SKM-1 treated with dmso at 0.1 percent for 144 hours (cell line): ENCODE results near the gene AK1.
A peak's percentile ranks its signal among the peaks of the same experiment; 100 is the strongest.

Experiments
- DNase-seq: peaks from one replicate; lab custom pipeline; 2025; ENCODE audit not compliant: unreplicated experiment; lab: John Stamatoyannopoulos, UW

Gene AK1

DNA sequence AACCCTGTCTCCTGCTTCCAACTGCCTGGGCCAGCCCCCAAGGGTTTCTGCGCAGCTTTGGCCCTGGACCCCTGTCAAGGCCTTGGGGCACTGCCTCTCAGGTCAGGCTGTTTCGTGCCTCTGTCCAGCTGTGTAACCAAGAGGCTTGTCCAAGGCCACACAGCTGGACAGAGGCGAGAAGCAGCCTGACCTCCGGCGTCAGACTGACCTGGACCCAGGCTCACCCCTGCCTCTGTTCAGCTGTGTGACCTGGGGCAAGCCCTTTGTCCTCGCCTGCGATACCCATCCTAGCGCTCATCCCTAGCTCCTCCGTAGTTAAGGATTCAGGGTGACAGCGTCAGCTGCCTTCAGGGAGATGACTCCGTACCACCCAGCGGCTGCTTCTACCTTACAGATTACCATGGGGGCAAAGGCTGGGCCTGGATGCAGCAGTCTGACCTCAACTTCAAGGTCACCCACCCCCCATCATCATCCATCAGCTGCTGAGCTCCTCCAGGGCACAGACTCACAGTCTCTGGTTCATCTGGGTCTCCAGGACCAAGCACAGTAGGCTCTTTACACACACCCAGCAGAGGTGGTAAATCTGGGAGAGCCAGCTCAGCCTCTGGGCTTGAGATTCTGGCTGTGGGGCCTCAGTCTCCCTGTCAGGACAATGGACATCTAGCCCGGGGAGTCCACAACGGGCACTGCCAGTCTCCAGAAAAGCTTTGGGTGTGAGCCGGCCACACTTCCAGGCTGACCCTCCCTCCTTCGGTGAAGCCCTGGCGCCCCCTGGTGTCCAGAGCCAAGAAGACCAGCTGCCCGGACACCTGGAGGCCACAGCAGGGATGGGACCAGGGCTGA is 7.9 kb downstream of the AK1 start:
- DNase-seq = peak; percentile 67

DNA sequence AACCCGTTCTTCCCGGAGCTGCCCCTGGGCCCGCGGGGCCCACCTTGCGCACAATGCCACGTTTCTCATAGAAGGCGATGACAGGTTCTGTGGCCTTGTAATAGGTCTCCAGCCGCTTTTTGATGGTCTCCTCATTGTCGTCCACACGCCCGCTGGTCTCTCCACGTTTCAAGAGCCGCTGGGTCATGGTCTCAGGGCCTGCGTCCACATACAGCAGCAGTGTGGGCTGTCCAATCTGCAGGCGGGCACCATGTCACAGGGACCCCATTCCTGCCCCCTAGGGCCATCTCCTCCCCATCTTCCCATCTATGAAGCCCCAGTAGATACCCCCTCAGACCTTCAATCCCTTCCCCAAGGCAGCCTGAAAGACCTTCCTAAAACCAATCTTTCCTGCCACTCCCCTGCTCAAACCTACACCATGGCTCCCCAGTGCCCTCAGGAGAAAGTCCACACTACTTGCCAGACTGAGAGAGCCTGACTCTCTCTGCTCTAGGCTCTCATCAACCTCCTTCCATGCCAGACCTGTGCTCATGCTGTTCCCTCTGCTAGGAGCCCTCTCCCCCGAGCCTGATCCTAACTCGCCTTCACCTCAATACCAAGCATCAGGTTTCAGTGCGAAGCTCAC is 9.1 kb downstream of the AK1 start:
- no peak for DNase-seq

DNA sequence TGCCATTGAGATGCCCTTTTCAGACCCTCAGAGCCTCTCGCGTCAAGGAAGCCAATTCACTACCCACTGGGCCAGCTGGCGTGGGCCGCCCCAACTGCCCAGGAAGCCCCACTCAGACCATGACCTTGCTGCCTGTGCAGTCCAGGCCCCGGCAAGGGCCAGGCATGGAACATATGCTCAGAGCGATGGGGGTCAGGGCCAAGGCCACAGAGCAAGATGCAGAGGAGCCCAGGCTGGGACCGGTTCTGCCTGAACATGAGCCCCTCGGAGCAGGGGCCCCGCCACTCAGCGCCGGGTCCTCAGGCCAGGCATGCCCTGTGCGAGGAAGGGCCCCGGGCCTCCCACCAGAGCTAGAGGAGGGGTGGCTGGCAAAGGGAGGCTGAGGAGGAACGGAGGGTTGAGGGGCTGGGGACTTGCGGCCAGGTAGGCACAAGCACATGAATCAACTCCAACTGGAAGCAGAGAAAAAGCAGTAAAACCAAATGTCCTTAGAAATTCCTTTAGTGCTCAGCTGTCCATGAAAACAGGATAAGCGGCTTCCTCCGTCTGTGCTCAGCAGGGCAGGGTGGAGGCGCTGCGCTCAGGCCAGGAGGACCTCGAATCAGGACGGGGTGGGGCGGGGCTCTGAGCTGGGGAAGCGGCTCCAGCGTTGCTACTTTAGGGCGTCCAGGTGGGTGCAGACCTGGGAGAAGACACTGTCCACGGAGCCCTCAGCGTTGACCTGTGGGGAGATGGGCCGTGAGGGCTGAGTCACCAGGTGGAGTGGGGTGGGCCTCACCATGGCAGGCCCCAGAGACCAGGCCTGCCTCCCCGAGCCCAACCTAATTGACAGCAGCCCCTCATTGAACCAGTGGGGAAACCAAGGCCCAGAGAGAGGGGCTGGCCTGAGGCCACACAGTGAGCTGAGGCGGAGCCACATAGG is 9.9 kb downstream of the AK1 start:
- DNase-seq = no peak

DNA sequence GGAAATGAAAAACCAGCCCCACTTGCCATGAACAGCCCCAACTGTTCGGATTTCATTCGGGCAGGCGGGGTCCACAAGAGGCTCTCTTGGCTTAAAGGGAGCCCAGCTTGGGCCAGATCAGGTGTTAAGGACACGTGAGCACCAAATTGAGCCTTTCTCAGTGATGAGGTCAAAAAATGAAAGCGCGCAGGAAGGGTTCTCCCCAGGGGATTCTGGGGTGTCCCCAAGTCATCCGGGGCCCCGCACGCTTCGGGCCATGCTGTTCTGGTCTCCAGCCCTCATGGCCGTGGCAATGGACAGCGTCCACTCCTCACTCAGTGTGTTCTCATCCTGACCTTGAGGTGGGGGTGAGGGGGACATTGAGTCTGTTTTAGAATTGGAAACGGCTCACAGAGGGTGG is 10.9 kb downstream of the AK1 start:
- DNase-seq = no peak

DNA sequence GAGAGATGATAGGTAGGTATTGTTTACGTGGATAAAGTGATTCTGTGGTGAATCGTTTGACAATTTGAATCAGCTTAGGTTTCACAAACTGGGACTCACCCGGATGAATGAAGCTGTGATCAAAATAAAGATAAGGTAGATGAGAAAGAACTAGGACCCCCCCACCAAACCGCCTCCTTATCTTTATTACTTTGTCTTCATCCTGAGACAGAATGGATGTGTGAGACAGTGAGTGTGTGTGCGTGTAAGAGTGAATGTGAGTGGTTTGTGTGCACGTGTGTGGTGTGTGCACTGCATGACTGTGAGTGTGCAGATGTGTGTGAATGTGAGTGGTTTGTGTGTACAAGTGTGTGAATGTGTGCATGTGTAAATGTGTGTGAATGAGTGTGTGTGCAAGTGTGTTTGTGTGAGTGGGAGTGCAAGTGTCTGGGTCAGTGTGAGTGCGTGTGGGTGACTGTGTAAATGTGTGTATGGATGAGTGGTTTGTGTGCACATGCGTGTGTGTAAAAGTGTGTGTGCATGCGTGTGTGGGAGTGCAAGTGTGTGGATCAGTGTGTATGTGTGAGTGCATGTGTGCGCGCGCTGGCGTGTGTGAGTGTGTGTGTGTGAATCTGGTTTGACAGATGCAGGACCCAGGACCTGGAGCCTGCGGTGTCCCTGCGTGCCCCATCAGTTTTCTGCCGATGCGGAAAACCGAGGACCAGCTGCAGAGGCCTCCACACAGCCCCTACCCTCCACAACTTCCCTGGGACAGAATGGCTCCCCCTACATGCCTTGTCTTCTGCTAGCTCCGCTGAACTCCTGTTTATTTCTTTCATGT is 11.6 kb downstream of the AK1 start:
- DNase-seq = no peak

DNA sequence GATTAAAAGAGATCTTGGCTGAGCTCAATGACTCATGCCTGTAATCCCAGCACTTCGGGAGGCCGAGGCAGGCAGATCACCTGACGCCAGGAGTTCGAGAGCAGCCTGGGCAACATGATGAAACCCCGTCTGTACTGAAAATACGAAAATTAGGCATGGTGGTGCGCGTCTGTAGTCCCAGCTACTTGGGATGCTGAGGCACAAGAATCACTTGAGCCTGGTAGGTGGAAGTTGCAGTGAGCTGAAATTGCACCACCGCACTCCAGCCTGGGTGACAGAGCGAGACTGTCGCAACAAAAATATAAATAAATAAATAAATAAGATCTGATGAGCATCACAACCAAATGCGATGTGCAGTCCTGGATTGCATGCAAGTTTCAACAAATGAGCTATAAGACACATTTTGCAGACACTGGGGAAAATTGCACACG is 14.3 kb downstream of the AK1 start:
- no peak for DNase-seq

DNA sequence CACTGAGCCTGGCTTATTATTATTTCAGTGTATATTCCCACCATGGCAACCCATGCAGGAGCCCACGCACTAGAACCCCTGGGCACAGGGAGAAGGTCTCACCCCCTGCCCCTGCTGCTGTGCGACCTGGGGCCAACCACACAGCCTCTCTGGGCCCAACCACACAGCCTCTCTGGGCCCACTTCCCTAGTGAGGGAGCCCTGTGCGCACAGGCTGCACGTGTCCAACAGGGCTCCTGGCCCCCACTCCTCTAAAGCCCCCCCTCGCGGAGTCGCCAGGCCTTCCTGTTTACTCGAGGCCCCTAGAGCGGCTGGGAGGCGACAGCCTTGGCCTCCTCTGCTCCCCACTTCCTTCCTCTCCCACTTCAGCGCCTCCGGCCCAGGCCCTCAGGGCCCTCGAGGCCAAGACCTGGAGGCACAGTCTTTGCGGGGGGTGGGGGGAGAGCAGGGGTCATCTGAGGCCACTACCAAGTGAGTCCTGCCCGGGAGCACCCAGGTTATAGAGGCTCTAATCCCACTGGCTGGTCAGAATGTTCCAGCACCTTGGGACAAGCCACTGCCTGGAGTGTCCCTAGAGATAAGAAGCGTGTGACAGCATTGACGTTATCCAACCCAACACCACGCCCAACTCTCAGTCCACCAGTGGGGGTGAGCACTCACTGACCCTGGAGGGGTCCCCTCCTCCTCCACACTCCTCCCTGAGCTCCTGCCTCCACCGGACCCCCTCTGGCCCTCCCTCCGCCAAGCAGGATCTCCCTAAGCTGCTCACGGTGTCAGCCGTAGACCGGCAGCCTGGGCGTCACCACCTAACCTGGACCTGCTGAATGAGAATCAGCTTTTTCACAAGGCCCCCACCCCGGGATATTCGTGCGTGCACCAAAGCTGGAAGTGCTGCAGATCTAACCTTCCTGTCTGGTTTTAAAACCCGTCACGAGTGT is 15.1 kb downstream of the AK1 start:
- peak; percentile 95 for DNase-seq

DNA sequence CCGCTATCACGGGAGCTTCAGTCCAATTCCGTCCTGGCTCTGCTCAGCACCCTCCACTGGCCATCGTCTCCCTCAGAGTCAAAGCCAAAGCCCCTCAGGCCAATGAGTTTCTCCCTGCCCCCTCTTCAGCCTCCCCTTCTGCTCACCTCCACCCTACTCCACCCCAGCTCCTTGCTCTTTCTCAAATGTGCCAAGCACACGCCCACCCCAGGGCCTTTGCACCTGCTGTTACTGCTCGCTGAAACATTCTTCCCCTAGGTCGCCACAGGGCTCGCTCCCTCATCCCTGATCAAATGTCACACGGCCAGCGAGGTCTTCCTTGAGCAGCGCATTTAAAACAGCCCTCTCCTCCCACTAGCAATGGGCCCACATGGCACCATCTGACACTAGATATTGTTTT is 16.7 kb downstream of the AK1 start:
- DNase-seq = no peak

DNA sequence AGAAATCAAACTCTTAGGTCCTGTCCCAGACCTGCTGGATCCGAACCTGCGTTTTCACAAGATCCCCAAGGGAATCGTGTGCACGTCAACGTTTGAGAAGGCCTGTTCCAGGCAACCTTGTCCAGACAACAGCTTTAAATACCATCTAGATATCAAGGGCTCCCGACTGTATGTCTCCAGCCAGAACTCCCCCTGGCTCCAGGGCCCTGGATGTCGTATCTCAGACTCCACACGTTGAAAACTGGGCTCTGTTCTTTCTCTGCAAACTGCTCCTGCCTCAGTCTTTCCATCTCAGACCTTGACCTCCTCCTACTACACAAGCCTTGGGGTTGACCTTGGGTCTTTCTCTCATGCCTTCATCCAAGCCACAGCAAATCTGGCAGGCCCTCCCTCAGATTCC is 17.2 kb downstream of the AK1 start:
- DNase-seq = no peak

DNA sequence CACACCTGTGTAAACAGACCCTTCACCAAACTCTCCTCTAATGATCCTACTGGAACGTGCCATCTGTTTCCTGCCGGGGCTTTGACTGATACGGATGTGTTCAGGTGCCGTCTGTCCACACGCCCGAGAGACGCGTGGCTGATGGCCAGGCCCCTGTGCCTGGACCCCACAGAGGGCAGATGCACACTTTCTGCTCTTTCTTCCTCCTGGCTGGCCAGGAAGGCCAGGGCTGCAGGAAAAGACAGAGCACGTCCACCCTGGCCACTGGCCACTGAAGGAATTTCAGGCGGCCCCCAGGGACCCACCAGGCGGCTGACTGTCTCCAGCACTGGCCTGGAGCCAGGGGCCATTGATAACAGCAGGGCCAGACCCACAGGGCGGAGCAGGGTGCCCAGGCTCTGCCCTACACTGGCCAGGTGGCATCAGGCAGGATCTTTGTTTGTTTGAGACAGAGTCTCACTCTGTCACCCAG is 19.4 kb downstream of the AK1 start:
- DNase-seq = no peak

DNA sequence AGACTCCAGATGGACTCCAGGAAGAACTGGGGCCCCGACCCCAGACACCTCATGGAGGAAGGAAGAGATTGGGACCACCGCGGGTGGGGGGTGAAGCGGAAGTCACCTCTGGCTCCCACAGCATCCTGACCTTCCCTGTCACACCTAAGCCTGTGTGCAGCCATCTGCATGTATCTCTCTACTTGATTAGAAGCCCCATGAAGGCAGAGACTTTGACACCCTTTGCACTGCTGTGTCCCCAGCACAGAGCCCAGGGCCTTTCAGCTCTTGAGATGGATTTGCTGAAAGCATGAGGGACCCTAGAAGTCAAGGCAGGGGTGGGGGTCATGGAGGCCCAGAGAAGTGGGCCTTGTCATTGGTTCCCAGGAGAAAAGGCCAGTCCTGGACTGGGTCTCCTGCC is 20.2 kb downstream of the AK1 start:
- DNase-seq = no peak

DNA sequence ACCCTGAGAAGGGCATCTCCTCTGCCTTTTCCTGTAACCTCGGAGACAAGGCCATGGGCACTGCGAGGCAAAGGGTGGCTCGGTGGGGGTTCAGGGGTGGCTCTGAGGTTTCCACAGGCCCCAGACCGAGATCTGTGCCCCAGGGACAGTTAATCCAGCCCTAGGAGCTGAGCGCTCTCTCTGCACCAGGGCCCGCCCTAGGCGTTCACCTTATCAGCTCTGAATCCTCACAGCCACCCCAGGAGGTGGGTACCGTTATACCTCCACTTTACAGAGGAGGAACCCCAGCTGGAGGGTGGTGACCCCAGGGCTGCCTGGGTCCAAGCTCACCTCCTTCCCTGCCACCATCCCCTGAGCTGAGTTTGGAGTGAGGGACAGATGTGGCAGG is 20.8 kb downstream of the AK1 start:
- no peak for DNase-seq

DNA sequence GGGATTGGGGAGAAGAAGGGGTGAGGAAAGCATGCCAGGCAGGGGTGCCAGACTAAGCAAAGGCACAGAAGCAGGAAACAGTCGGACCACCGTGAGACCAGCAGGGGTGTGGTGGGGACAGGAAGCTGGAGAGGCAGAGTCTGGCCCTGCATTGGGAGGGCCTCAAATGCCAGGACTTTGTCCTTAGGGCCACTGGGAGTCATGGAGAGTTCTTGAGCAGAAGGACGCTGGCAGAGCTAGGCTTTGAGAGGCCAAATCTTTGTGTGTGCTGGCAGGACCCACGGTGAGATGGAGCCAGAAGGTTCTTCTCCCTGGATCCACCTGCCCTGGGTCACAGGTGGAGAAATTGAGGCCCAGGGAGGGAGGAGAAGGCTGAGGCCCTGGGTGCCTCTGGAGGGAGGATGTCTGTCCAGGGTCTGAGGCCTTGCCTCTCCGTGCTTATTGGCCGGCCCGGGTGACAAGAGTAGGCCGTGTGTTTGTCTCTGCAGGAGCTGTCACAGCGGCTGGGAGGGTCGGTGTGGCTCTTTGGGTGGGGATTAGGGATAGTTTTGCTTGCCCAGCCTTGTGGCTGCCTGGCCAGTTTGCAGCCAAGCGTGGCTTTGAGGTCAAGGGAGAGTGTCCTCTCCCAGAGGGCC is 21.3 kb downstream of the AK1 start:
- no peak for DNase-seq

DNA sequence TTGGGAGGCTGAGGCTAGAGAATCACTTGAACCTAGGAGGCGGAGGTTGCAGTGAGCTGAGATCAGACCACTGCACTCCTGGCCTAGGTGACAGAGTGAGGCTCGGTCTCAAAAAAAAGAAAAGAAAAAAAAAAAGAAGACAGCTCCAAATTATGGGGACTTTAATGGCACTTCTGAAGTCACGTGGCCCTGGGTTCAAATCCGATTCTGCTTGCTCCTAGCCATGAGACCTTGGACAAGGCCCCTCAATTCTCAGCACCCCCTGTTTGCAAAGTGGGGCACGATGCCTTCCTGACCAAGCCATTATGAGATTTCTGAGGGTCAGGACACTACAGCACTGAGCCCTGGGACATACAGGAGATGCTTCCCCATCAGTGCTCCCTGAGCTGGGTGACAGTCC is 22.0 kb downstream of the AK1 start:
- no peak for DNase-seq

DNA sequence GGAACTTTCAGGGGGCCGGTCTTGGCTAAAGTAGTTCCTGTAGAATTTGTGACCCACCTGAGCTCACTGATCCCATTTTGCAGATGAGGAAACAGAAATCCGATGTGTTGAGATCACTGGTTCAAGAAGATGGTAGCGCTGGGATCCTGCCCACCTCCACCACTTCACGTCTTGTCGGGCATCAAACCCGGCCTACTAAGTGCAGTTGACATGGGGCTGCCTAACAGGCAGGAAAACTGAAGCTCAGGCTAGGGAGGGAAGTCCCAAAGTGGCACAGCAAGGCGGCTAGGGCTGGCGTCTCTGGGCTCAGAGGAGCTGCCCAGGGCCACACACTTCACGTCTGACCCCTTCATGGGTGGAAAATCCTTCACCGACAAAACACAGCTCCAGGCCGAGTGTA is 22.5 kb downstream of the AK1 start:
- DNase-seq = no peak

DNA sequence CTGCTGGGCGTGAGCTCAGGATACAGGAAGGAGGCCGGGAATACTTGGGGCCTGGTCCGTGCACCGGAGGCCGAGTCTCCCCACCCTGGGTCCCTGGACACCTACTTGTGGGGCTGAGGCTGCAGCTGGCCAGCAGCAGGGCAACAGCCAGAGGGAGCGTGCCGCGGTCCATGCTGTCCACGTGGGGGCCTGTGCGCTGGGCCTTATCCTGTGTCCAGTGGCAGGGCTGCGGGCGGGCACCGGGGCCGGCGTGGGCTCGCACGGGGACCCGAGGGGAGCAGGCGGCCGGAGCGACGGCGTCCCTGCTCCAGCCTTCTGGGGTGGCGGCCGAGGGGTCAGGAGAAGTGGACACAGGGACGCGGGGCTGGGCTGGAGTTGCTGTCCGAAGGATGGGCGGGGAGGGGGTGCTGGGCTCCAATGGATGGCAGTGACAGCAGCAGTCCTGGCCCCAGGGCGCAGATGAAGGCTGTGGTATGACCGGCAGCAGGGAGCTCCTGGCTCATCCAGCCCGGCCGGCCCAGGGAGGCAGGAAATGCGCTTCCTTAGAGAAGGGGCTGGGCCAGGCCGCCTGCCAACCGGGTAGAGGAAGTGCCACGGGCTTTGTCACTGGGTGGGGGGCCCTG is 23.2 kb downstream of the AK1 start, which contains the start of gene ENG:
TSS of gene ENG (minus strand) at position 475 of the 623 bp plus-strand sequence. CDS start at position 172, 303 bp downstream.
- DNase-seq = no peak

DNA sequence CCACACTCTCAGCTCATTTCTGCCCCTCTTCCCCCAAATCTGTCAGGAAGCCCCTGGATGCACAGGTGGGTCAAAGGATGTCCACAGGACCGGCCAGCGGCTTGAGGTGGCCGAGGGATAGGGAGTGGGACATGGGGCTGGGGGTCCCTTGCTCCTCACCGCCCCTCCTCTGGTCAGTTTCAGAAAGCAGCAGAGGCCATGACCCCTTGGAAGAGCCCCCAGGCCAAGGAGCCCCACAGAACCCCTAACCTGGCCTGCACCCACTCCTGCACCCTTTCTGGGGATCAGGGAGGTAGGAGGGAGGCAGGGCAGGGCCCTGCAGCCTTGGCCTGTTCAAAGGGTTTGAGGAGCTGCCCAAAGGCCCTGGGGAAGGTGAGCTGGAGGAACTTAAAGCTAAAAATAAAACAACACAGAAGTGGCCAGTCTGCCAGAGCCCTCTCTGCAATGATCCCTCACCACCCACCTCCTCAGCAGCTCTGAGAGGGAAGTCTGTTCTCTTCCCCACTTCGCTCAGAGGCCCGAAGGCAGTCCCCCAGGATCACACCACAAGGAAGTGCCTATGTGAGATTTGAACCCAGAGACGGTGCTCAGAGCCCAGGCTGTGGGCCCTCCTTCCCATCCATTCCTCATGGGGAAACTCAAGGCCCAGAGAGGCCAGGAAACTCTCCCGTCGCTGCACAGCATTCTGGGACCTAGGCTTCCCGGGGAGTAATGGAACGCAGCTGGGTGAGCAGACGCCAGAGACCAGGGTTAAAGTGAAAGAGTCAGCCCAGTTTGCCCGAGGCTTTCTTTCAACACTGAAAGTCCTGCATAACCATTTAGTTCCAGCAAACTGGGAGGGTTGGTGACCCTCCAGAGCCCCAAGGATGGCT is 23.9 kb downstream of the AK1 start:
- no peak for DNase-seq

DNA sequence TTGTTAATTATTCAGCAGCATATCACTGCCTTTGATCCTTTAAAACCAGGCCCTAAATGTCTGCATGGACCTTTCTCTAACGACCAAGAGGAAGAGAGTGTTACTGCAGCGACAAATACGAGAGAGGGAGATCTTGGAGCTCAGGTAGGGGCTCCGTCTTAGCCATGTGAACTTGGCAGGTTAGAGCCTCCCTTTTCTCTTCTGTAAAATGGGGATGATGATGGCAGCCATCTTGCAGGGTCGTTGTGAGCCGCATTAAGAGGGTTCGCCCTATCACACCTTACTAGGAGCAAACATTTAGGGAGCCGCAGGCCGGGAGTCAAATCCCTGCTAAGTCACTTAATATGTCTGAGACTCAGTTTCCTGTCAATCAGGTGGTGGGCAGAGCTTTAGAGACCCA is 24.6 kb downstream of the AK1 start:
- no peak for DNase-seq
